ENCODE measurements around the gene RNF181. TPM values are rescaled to one million over a fixed set of nuclear protein-coding genes. Genes with fewer than 3 reads are reported as not detected.
A peak's percentile ranks its signal among the peaks of the same experiment; 100 is the strongest.

The RNF181 gene
- total and polyA plus RNA-seq, 2 of the 13 experiments (the other 11 are each of a cell fraction or from before 2014, with no cell fraction given): 224 to 578 TPM

DNA sequence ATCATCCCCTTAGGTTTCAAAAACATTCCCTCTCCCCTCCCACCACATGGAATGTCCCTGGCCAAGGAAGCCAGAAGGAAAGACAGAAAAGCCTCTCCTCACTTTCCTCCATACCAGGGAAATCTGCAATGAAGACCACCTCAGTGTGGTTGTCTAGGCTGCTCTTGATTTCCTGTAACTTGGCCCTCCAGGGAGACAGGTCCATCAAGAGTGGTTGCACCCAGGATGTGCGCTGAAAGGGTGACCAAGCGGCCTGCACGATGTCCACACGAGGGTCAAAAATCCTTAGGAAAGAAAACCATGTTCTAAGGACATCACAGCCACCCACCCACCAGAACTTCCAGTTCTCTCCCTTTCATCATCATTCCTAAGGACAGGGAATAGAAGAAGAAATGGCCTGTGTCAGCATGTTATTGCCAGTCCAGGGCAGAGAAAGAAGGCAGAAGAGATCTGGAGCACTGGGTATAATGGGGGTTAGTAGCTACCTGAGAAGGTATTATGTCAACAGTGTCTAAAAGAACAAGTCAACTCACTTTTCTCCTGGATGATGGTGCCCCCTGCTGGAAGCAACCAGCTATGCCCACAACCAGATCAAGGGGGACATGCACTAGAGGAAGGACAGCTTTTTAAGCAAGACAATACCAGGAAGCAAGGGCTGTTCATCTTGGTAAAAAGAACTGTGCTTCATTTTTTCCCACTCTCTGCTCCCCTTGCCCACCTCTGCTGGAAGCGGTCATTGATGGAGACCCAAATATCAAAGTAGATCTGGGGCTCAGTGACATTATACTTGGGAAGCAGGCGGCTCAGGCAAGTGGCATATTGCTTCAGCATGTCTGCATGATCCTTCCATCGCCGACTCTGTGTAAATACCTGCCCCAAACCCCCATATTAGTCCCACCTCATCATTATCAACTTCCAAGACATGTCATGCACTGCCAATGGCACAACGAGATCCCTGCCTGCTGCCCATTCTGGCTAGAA lies 43.6 kb upstream of the RNF181 start (continued):
- TF ChIP-seq ZBED4 (CRISPR knock-in tag; IDR thresholded peaks at IDR 0.05; ENCODE audit: borderline replicate concordance): peak; percentile 72; the same call in 1 of the 2 replicates
- no peak for TF ChIP-seq ZNF10 (CRISPR knock-in tag; IDR thresholded peaks at IDR 0.05; ENCODE audit: borderline replicate concordance, low read depth)
- TF ChIP-seq EED (CRISPR knock-in tag; IDR thresholded peaks at IDR 0.05): 0 out of 2 replicates have a peak, but pooled peaks have one; percentile 69
- no peak for TF ChIP-seq HNF4G (IDR thresholded peaks at IDR 0.05; ENCODE audit: borderline replicate concordance, low read depth, low read length)
- TF ChIP-seq HNF4G (CRISPR knock-in tag; IDR thresholded peaks at IDR 0.05; ENCODE audit: borderline replicate concordance, low read depth): 0 out of 2 replicates have a peak, but pooled peaks have one; percentile 11
- TF ChIP-seq RBAK (CRISPR knock-in tag; IDR thresholded peaks at IDR 0.05): no peak
- TF ChIP-seq, protein P1, sequence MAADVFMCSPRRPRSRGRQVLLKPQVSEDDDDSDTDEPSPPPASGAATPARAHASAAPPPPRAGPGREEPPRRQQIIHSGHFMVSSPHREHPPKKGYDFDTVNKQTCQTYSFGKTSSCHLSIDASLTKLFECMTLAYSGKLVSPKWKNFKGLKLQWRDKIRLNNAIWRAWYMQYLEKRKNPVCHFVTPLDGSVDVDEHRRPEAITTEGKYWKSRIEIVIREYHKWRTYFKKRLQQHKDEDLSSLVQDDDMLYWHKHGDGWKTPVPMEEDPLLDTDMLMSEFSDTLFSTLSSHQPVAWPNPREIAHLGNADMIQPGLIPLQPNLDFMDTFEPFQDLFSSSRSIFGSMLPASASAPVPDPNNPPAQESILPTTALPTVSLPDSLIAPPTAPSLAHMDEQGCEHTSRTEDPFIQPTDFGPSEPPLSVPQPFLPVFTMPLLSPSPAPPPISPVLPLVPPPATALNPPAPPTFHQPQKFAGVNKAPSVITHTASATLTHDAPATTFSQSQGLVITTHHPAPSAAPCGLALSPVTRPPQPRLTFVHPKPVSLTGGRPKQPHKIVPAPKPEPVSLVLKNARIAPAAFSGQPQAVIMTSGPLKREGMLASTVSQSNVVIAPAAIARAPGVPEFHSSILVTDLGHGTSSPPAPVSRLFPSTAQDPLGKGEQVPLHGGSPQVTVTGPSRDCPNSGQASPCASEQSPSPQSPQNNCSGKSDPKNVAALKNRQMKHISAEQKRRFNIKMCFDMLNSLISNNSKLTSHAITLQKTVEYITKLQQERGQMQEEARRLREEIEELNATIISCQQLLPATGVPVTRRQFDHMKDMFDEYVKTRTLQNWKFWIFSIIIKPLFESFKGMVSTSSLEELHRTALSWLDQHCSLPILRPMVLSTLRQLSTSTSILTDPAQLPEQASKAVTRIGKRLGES (CRISPR knock-in tag; IDR thresholded peaks at IDR 0.05; ENCODE audit: borderline replicate concordance): no peak
- TF ChIP-seq, protein P2, sequence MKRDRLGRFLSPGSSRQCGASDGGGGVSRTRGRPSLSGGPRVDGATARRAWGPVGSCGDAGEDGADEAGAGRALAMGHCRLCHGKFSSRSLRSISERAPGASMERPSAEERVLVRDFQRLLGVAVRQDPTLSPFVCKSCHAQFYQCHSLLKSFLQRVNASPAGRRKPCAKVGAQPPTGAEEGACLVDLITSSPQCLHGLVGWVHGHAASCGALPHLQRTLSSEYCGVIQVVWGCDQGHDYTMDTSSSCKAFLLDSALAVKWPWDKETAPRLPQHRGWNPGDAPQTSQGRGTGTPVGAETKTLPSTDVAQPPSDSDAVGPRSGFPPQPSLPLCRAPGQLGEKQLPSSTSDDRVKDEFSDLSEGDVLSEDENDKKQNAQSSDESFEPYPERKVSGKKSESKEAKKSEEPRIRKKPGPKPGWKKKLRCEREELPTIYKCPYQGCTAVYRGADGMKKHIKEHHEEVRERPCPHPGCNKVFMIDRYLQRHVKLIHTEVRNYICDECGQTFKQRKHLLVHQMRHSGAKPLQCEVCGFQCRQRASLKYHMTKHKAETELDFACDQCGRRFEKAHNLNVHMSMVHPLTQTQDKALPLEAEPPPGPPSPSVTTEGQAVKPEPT (CRISPR knock-in tag; IDR thresholded peaks at IDR 0.05; ENCODE audit: low read depth): no peak
- TF ChIP-seq CREB3 (CRISPR knock-in tag; IDR thresholded peaks at IDR 0.05): no peak
- no peak for TF ChIP-seq IKZF1 (IDR thresholded peaks at IDR 0.05)
- no peak for TF ChIP-seq GLMP (CRISPR knock-in tag; IDR thresholded peaks at IDR 0.05; ENCODE audit: borderline replicate concordance)
- no peak for TF ChIP-seq NFIB (CRISPR knock-in tag; IDR thresholded peaks at IDR 0.05; ENCODE audit: borderline replicate concordance)
- peak; percentile 39; the same call in 1 of the 2 replicates for TF ChIP-seq SP140L (CRISPR knock-in tag; IDR thresholded peaks at IDR 0.05; ENCODE audit: borderline replicate concordance)
- TF ChIP-seq ZFP37 (CRISPR knock-in tag; IDR thresholded peaks at IDR 0.05; ENCODE audit: borderline replicate concordance): no peak
- no peak for TF ChIP-seq ZNF724P (CRISPR knock-in tag; IDR thresholded peaks at IDR 0.05; ENCODE audit: borderline replicate concordance)
- no peak for TF ChIP-seq REXO4 (CRISPR knock-in tag; IDR thresholded peaks at IDR 0.05; ENCODE audit: borderline replicate concordance)
